PC-9 (cell line): ENCODE measurements around the gene RMI1.

Experiments
- CTCF ChIP-seq: fragments of 200-600 bp; sonication (generic); conservative IDR thresholded peaks from 2 replicates; pipeline ENCODE4 v1.6.1; 2017; ENCODE audit warnings: mixed run types, antibody characterized with exemption, mild to moderate bottlenecking, moderate library complexity
- EZH2 ChIP-seq: fragments of 200-600 bp; sonication (generic); IDR thresholded peaks from 2 replicates; pipeline ENCODE4 v1.8.0; 2017; ENCODE audit warnings: antibody characterized with exemption, low read depth

GRCh38 chr9:83999141-83999918 is 18.7 kb downstream of the RMI1 start:
- no peak for TF ChIP-seq CTCF
- no peak for TF ChIP-seq EZH2
